IPS-18a (cell line): ENCODE measurements around the gene PTPRN2.
"Not testable (repeated sequence)": the region's sequence is repeated elsewhere in the genome, so short reads cannot be mapped to it uniquely, and the experiment has no call there.

Source experiments
- H3K27ac ChIP-seq: one replicate; pipeline ENCODE4 v1.5.1; 2013; ENCODE audit warnings: low read length
- H3K27me3 ChIP-seq: one replicate; pipeline ENCODE4 v1.6.1; 2013; ENCODE audit warnings: mild to moderate bottlenecking, low read length; ENCODE audit not compliant: control insufficient read depth, insufficient read depth
- H3K36me3 ChIP-seq: one replicate; pipeline ENCODE4 v1.6.1; 2013; ENCODE audit warnings: low read depth, low read length; ENCODE audit not compliant: control insufficient read depth
- H3K4me1 ChIP-seq: one replicate; pipeline ENCODE4 v1.6.1; 2013; ENCODE audit warnings: low read depth, low read length; ENCODE audit not compliant: control insufficient read depth
- H3K4me3 ChIP-seq: one replicate; pipeline ENCODE4 v1.5.1; 2013; ENCODE audit warnings: low read length
- H3K9ac ChIP-seq: one replicate; pipeline ENCODE4 v1.6.1; 2013; ENCODE audit warnings: mild to moderate bottlenecking, low read length, moderate library complexity
- H3K9me3 ChIP-seq: one replicate; pipeline ENCODE4 v1.6.1; 2013; ENCODE audit warnings: low read depth, low read length; ENCODE audit not compliant: control insufficient read depth

The PTPRN2 gene

DNA sequence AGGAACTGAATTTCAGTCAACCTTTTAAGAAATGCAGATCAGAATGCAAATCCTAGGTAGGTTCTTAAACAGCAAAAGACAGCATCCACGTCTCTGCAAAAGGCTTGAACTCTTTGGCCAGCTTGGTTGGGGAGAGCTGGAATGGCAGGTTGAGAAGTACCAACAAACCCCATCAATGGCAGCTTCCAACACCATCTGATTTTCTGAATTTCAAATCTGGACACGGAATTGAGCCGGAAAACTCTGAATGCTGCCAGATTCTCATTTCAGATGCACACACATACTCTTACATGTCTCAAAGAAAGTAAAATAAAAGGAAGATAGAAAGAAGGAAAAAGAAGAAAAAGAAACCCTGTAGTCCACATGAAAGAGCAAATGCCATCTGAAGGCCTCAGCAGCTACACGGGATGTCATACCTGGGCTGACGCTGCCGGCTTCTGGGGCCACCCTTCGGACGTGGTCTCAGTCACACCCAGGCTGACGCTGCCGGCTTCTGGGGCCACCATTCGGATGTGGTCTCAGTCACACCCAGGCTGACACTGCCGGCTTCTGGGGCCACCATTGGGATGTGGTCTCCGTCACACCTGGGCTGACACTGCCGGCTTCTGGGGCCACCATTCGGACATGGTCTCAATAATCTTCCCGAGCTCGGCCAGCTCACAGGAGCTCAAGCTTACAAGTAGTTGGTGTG lies 165.3 kb downstream of the PTPRN2 start:
- Histone ChIP-seq H3K36me3 (no peaks in the 10 kb centered on the region), H3K9me3 (peaks cover 6% of the 10 kb centered on the region), H3K4me1 (no peaks in the 10 kb centered on the region), H3K27me3 (no peaks in the 10 kb centered on the region), H3K9ac (no peak overlapping the region), H3K4me3 (no peak overlapping the region), H3K27ac (no peak overlapping the region)

DNA sequence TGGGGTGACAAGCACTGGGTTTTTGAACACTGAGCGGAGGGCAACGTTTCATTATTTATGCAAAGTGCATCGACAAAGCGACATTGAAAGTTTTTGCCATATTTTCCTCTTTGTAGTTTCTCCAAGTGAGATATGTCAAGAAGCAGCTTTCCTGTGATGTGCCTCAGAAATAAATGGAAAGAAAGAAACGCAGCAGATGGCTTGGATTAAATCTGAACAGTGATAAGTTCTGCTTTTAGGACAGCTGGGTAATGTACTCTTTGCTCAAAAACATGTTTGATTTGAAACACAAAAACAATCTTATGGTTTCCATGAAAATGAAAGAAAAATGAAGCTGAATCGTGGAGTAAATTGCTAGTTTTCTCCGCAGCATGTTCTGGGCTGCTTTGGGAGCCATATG lies 166.3 kb downstream of the PTPRN2 start:
- Histone ChIP-seq H3K36me3 (no peaks in the 10 kb centered on the region), H3K4me3 (no peak overlapping the region), H3K27me3 (no peaks in the 10 kb centered on the region), H3K27ac (no peak overlapping the region), H3K9ac (no peak overlapping the region), H3K9me3 (peaks cover 6% of the 10 kb centered on the region), H3K4me1 (no peaks in the 10 kb centered on the region)

DNA sequence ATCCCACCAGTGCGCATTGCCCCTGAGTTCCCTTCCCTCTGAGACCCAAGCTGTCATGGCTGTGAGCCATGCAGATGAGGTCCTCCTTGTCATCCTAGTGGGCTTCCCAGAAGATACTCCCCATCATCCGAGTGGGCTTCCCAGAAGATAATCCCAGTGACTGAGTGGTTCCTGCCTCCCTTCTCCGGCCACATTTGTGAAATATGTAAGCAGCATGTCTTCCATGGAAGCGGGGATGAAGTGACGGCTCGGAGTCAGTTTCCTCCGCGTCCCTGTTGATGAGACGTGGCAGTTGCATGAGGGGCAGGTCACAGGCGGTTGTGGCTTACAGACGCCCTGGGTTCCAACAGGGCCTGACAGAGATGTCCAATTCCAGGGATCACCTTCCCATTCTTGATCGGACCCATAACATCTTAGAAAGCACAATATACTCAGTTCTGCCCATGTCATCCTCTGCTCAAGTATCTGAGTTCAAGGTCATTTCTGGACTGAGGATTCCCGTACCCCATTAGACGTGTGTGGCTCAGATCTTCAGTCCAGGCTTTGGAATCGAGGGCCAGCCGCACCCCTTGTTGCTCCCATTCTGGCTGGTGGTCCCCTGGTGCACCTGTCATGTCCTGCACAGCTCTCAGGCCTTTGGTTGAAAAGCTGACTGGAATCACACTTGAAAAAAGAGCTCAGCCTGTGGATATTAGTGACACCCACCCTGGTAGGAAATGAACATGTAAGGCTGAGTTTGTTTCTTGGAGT lies 166.9 kb downstream of the PTPRN2 start:
- H3K4me3 ChIP-seq: no peak overlapping the region
- H3K36me3 ChIP-seq: no peaks in the 10 kb centered on the region
- H3K27ac ChIP-seq: no peak overlapping the region
- H3K27me3 ChIP-seq: no peaks in the 10 kb centered on the region
- peaks cover 6% of the 10 kb centered on the region for H3K9me3 ChIP-seq
- H3K4me1 ChIP-seq: no peaks in the 10 kb centered on the region
- no peak overlapping the region for H3K9ac ChIP-seq

DNA sequence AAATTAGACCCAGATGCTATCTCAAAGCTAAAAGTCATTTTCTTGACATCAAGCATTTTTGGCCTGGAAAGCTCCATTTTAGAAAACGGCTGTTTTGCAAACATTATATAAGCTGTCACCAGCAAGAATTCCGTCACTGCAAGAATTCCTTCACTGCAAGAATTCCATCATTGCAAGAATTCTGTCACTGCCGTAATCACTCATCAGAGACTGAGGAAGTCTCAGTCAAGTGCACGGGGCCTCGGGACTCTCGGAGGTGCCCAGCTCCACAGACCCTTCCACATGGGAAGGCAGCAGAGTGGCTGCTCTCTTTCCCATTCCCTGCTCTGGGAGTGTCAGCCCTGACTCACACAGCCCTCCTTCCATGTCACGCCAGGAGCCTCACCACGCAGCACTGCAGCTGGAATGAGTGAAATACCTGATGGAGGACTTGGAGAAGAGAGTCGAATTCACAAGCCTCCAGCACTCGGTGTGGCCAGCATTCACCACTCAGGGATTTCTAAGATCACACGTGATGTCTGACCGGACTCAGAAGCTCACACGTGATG lies 168.3 kb downstream of the PTPRN2 start:
- Histone ChIP-seq H3K4me1 (no peaks in the 10 kb centered on the region), H3K9me3 (peaks cover 6% of the 10 kb centered on the region), H3K9ac (no peak overlapping the region), H3K36me3 (no peaks in the 10 kb centered on the region), H3K4me3 (no peak overlapping the region), H3K27me3 (no peaks in the 10 kb centered on the region), H3K27ac (no peak overlapping the region)

DNA sequence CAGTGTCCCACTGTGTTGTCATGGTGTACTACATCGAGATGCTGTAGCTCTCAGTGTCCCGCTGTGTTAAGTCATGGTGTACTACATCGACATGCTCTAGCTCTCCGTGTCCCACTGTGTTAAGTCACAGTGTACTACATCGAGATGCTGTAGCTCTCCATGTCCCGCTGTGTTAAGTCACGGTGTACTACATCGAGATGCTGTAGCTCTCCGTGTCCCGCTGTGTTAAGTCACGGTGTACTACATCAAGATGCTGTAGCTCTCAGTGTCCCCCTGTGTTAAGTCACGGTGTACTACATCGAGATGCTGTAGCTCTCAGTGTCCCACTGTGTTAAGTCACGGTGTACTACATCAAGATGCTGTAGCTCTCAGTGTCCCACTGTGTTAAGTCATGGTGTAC lies 169.2 kb downstream of the PTPRN2 start:
- not testable (repeated sequence) for H3K4me3 ChIP-seq, H3K9ac ChIP-seq, H3K9me3 ChIP-seq

DNA sequence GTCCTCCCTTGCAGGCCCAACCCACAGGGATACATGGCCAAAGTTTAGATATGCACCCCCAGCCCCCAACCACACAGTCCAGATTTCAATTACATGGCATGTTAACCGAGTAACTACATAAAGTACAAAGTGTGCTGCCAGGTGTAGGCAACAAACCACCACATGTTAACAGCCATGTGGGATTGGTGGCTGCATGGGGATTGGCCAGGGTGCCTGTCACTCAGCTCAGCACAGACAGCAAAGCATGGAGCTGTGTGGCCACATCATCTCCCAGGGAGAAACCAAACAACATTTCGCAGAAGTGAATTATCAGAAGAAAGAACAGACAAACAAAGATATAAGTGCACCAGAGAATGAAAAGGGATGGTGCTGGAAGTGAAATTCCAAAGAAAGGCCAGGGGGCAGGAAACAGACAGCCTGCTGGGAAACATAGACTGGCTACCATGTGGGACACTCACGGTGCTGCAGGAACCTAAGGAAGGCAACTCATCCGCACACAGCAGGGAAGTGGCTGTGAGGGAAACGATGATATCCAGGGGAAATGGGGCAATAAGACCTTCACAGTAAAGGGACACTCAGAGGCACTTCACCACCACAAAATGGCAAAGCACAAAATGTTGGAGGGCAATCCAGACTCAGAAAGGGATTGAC lies 171.2 kb downstream of the PTPRN2 start:
- Histone ChIP-seq H3K27me3 (no peaks in the 10 kb centered on the region), H3K36me3 (no peaks in the 10 kb centered on the region), H3K4me1 (no peaks in the 10 kb centered on the region), H3K9ac (no peak overlapping the region), H3K27ac (no peak overlapping the region), H3K4me3 (no peak overlapping the region), H3K9me3 (peaks cover 6% of the 10 kb centered on the region)

More for the DNA sequence above, 169.2 kb downstream of the PTPRN2 start:
- H3K27ac ChIP-seq, H3K27me3 ChIP-seq, H3K36me3 ChIP-seq, H3K4me1 ChIP-seq: not testable (repeated sequence)

DNA sequence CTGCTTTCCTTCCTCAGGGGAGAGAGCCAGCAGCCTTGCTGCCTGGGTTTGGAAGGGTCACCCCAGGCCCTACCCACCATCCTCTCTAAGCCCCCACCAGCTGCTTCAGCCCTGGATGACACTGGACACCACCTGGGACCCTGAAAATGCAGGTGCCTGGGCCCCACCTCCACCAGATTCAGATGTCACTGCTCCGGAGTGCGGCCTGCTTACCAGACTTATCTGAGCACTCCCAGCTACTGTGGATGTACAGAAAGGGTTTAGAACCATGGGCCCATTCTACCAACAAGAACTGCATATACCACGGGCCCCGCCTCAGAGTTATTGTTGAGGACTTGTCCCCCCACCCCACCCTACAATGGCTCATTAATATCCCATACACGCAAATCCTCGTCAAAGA lies 172.3 kb downstream of the PTPRN2 start:
- peaks cover 6% of the 10 kb centered on the region for H3K9me3 ChIP-seq

DNA sequence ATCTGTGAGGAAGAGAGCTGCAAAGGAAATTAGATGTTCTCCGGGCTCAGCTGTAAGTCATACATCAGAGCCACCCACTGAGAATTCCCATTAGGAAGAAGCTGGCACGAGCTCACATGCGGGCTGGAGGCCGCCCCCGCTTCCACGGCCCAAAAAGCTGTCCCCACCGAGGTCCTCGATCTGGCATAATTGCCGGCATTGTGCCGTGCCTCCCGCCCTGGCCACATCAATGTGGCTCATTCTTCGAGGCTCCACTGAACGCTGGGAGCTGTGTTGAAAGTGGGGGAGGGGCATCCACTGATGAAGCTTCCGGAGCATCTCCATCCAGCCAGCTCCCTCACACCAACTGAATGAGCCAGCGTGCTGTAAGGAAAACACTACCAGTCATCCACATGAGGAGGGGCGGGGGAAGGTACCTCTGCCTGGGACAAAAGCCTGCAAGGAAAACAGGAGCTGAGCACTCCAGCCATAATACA lies 173.1 kb downstream of the PTPRN2 start:
- Histone ChIP-seq H3K36me3 (no peaks in the 10 kb centered on the region), H3K27ac (no peak overlapping the region), H3K4me1 (no peaks in the 10 kb centered on the region), H3K4me3 (no peak overlapping the region), H3K9ac (no peak overlapping the region), H3K9me3 (peaks cover 6% of the 10 kb centered on the region), H3K27me3 (no peaks in the 10 kb centered on the region)

More for the DNA sequence above, 172.3 kb downstream of the PTPRN2 start:
- Histone ChIP-seq H3K4me1 (no peaks in the 10 kb centered on the region), H3K27me3 (no peaks in the 10 kb centered on the region), H3K27ac (no peak overlapping the region), H3K4me3 (no peak overlapping the region), H3K9ac (no peak overlapping the region), H3K36me3 (no peaks in the 10 kb centered on the region)

DNA sequence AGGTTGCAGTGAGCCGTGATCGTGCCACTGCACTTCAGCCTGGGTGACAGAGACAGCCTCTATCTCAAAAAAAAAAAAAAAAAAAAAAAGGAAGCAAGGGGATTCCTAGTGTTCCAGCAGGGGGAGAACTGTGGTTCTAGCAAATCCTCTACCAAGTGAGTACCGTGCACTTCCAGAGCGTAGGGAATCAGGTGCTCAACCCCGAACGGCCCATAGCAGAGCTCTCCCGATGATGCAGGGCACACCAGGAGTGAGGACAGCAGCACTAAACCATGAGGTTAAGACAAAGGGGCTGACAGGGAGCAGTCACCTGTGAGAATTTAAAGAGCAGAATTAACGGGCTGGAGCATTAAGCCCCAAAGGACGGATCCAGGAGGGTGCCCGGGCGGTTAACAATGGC lies 173.6 kb downstream of the PTPRN2 start:
- H3K9me3 ChIP-seq: peaks cover 5% of the 10 kb centered on the region
- H3K4me1 ChIP-seq: no peaks in the 10 kb centered on the region
- no peaks in the 10 kb centered on the region for H3K27me3 ChIP-seq
- H3K9ac ChIP-seq: no peak overlapping the region
- no peaks in the 10 kb centered on the region for H3K36me3 ChIP-seq
- H3K27ac ChIP-seq: no peak overlapping the region
- no peak overlapping the region for H3K4me3 ChIP-seq

DNA sequence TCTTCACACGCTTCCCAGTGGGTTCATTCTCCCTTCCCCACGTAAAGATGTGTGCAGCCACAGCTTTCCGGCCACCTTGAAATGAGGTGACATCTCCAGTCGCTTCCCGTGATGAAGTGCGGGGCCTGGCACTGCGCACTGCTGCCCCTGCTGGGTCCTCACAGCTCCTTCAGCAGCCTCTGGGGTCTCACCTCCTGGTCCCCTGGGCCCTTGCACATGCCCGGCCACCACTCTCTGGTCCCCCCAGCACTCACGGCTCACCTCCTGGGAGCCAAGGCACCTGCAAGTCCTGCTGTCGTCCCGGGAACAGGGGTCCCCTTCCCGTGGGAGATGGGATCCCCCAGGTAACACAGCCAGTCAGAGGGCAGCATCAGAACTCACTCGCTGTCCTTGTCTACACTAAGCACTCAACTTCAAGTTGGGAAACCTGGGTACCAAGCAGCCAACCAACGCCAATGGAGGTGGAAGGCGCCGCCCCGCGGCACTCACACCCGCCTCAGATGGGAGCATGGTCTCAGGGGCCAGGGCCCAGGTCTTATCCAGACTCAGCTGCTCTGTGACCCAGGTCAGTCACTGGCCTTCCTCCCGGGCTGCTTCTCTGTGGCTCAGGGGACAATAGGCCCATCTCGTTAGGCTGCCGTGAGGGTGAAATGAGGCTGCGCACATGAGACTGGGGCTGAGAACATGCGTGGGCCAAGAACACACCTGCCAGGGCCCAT lies 176.2 kb downstream of the PTPRN2 start:
- Histone ChIP-seq H3K4me3 (no peak overlapping the region), H3K27ac (no peak overlapping the region), H3K9me3 (no peaks in the 10 kb centered on the region), H3K9ac (no peak overlapping the region), H3K4me1 (no peaks in the 10 kb centered on the region), H3K36me3 (no peaks in the 10 kb centered on the region), H3K27me3 (no peaks in the 10 kb centered on the region)

DNA sequence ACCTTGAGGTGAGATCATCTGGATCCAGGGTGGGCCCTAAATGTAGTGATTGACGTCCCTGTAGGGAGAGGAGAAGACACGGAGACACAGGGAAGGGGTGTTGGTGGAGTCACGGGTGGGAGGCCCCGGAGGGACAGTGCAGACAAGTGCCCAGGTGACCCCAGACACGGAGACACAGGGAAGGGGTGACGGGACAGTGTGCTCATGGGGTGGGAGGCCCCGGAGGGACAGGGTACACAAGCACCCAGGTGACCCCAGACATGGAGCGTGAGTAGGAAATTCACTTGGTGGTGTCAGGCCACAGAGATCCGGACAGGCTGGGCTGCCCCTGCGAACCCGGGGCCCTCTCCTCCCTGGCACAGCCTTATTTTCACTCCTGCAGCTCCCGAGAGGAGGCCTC lies 176.9 kb downstream of the PTPRN2 start:
- Histone ChIP-seq H3K36me3 (no peaks in the 10 kb centered on the region), H3K9me3 (no peaks in the 10 kb centered on the region), H3K27me3 (no peaks in the 10 kb centered on the region)

More for the DNA sequence above, 176.9 kb downstream of the PTPRN2 start:
- no peak overlapping the region for H3K27ac ChIP-seq
- H3K4me1 ChIP-seq: no peaks in the 10 kb centered on the region
- no peak overlapping the region for H3K4me3 ChIP-seq
- H3K9ac ChIP-seq: no peak overlapping the region
